T-helper 2 cell treated with Interferon-gamma antibody and Interleukin-4, amounts not matched to agents 5 μg/mL and 100 μg/mL, for 36 hours (primary cell): Measurements from ENCODE around the gene PADI6.
A peak's percentile ranks its signal among the peaks of the same experiment; 100 is the strongest.

Experiments used
- DNase-seq: peaks from one replicate; pipeline ENCODE4 v3.0.0; 2021; ENCODE audit warnings: low spot score
- H3K27ac Mint-ChIP-seq: one replicate; pipeline ENCODE4 v1.8.0; 2021; ENCODE audit warnings: mild to moderate bottlenecking, mixed read lengths
- H3K27me3 Mint-ChIP-seq: one replicate; pipeline ENCODE4 v1.8.0; 2021; ENCODE audit warnings: low read depth, mixed read lengths
- H3K36me3 Mint-ChIP-seq: one replicate; pipeline ENCODE4 v1.8.0; 2021; ENCODE audit warnings: low read depth, mixed read lengths
- H3K4me1 Mint-ChIP-seq: one replicate; pipeline ENCODE4 v1.8.0; 2021; ENCODE audit warnings: low read depth, mixed read lengths
- H3K4me3 Mint-ChIP-seq: one replicate; pipeline ENCODE4 v1.8.0; 2022; ENCODE audit warnings: mild to moderate bottlenecking, moderate library complexity, mixed read lengths
- H3K9me3 Mint-ChIP-seq: one replicate; pipeline ENCODE4 v1.8.0; 2021; ENCODE audit warnings: mixed read lengths

Gene PADI6

DNA sequence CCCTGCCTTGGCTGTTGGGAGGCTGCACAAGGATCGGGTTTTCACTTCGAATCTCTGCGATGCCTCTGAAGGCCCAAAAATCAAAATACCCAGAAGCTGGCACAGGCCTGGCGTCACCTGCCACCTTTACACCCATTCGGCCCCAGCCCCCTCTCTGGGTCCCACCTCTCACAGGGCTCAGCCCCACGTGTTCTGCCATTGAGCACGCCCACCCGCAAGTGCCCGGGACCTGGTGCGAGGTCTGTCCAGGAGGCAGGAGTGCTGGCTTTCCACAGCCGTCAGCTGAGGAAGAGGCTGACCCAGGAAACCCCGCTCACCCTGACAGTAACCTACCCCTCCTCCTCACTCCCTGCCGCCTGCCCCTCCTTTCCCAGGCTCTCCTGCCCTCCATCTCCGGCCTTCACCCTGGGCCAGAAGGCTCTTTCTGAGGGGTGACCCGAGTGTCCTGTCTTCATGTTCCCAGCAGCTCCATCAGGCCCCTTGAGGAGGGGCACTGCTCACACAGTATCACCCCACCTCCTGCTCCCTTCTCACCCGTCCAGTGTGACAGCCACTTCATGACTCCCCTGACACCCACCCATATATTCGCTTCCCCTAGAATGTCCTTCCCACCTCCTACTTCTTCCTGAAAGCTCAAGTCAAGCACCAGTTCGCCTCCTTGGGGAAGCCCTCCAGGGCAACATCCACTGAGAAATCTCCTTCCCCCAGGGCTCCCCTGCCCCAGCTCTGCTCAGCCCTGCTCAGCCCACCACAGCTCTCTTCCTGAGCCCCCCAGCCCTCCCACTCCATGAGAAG, 54.0 kb downstream of the PADI6 start:
- Mint-ChIP-seq H3K27me3 (no peaks in the 10 kb centered on the region), H3K27ac (no peak overlapping the region), H3K9me3 (no peaks in the 10 kb centered on the region), H3K4me3 (no peak overlapping the region), H3K4me1 (no peaks in the 10 kb centered on the region), H3K36me3 (peaks cover 59% of the 10 kb centered on the region)
- no peak for DNase-seq

DNA sequence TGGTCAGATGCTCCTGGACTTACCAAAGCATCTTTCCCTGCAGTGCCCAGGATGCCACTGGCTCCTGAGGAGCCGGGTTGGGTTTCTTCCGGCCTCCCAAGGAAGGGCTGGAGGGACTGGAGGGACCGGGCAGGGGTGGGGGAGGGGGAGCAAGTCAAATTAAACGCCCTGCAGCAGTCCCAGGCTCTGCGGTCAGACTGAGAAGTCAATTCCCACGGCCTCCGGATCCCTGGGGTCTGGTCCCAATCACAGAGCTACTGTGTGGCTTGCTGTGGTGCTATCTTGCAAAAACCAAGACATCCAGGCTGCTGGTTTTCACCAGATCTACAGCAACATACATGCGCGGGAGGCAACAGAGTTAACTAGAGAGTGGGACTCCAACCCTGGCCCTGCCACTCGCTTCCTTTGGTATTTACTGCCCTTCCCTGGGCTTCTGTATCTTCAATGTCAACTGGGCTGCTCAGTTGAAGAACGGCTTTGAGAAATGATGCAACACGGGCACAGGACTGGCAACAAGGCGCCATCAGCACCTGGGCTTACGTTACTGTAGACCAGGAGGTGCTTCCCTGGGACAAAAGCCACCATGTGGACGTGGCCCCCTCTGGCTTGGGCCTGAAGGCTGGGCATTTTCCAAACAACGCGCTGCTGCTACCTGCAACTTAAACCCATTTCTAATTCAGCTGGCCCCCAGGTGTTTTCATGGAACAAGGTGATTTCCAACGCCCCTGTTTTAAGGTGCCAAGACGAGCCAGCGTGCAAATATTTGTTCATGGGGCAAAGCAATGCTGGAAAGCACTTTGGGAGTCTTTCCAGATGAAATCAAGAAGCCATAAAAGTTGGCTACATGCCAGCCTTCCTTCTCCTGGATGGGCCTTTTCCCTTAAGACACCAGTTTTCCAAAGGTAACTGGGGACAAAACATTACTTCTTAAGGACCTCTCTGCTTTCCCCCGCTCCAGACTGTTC, 56.0 kb downstream of the PADI6 start:
- peaks cover 58% of the 10 kb centered on the region for H3K36me3 Mint-ChIP-seq
- no peak overlapping the region for H3K27ac Mint-ChIP-seq

DNA sequence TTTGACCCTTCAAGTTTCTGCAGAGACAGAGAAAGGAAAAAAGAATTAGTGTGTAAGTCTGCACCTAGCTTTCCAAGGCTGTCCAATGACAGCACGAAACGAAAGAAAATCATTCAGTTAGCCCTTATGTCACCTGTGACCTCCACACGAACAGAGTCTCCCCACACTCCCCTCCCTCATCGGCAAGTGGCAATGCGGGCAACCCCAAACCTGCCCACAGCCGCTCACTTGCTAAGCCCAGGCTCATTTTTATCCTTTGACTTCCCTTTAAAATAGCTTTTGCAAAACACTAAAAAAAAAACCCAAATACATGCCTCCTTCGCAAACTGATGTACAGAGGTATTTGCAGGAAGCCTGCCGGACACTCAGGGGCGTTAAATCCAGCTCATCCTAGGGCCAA, 57.2 kb downstream of the PADI6 start:
- Mint-ChIP-seq H3K9me3 (no peaks in the 10 kb centered on the region), H3K36me3 (peaks cover 53% of the 10 kb centered on the region), H3K4me1 (peaks cover 2% of the 10 kb centered on the region), H3K4me3 (no peak overlapping the region), H3K27ac (no peak overlapping the region), H3K27me3 (no peaks in the 10 kb centered on the region)
- no peak for DNase-seq

More for the DNA sequence above, 56.0 kb downstream of the PADI6 start:
- Mint-ChIP-seq H3K9me3 (no peaks in the 10 kb centered on the region), H3K4me1 (peaks cover 2% of the 10 kb centered on the region), H3K27me3 (no peaks in the 10 kb centered on the region), H3K4me3 (no peak overlapping the region)
- DNase-seq, result no peak

- no peaks in the 10 kb centered on the region for H3K27me3 Mint-ChIP-seq
- no peaks in the 10 kb centered on the region for H3K9me3 Mint-ChIP-seq
- no peak overlapping the region for H3K27ac Mint-ChIP-seq
- peaks cover 20% of the 10 kb centered on the region for H3K4me1 Mint-ChIP-seq
- no peak overlapping the region for H3K4me3 Mint-ChIP-seq
- no peak for DNase-seq
- peaks cover 44% of the 10 kb centered on the region for H3K36me3 Mint-ChIP-seq
Observed at GRCh38 chr1:17432412-17432811, 60.4 kb downstream of the PADI6 start.

- Mint-ChIP-seq H3K9me3 (no peaks in the 10 kb centered on the region), H3K27me3 (no peaks in the 10 kb centered on the region), H3K4me3 (no peak overlapping the region), H3K4me1 (peaks cover 20% of the 10 kb centered on the region), H3K27ac (no peak overlapping the region), H3K36me3 (peaks cover 44% of the 10 kb centered on the region)
- no peak for DNase-seq
Observed at GRCh38 chr1:17433261-17433660, 61.3 kb downstream of the PADI6 start.

DNA sequence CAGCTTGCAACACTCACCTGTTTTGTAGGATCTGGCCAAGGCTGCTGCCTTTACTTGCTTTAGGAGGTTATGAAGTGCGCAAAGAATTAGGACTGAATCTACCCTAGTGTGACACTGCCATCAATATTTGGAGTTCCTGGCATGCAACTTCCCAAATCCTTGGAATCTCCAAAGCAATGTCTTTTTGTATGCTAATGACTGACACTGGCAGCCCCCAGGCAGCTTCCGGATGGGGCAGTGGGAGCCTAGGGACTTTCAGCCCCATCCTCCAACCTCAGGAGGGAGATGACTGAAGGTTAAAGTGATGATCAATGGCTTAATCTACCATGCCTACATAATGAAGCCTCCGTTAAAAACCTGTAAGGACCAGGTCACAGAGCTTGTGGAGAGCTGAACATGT, 62.0 kb downstream of the PADI6 start:
- no peak overlapping the region for H3K27ac Mint-ChIP-seq
- no peaks in the 10 kb centered on the region for H3K9me3 Mint-ChIP-seq

DNA sequence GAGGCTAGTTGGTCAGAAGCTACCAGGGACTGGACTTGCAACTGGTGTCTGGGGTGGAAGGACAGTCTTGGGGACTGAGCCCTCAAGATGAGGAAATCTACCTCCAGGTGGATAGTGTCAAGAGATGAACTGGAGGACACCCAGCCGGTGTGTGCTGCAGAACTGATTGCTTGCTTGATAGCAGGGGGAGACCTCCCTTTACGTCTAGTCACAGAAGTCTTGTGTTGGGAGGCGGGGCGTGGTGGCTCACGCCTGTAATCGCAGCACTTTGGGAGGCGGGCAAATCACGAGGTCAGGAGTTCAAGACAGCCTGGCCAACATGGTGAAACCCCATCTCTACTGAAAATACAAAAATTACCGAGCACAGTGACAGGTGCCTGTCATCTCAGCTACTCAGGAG, 62.6 kb downstream of the PADI6 start:
- no peak overlapping the region for H3K27ac Mint-ChIP-seq
- H3K4me3 Mint-ChIP-seq, result no peak overlapping the region
- no peaks in the 10 kb centered on the region for H3K27me3 Mint-ChIP-seq
- H3K36me3 Mint-ChIP-seq, result peaks cover 37% of the 10 kb centered on the region
- no peak for DNase-seq
- H3K9me3 Mint-ChIP-seq, result no peaks in the 10 kb centered on the region
- peaks cover 20% of the 10 kb centered on the region for H3K4me1 Mint-ChIP-seq

More for the DNA sequence above, 62.0 kb downstream of the PADI6 start:
- peaks cover 40% of the 10 kb centered on the region for H3K36me3 Mint-ChIP-seq
- no peak for DNase-seq
- no peak overlapping the region for H3K4me3 Mint-ChIP-seq
- no peaks in the 10 kb centered on the region for H3K27me3 Mint-ChIP-seq
- peaks cover 20% of the 10 kb centered on the region for H3K4me1 Mint-ChIP-seq

DNA sequence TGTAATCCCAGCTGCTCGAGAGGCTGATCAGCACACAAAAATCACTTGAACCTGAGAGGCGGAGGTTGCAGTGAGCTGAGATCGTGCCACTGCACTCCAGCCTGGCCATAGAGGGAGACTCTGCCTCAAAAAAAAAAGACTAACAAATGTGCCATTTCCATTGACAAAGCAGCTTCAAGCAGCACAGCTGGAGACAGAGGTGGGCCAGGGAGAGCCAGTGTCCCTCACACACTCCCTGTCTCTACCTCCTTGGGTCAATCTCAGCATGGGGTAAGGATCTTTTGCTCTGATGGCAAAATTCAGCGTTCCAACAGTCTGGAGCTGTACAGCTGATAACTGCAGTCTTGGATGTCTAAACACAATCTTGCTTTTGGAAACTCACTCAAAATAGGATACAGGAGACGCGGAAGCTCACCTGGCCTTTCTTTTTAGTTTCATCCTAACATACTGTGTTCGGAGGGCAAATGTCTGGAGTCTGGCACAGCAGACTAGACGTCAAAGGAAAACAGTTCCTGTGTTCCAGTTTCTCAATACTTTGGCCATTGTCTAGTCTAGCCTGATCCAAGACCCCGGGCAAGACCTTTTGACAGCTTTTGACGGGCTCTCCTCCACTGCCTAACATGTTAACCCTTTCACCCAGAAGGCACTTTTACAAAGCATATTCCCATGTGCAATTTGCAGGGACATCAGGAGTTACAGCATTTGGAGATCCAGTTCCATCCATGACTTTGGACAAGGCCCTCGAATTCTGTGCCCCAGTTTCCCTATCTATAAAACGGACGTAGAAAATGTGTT, 64.6 kb downstream of the PADI6 start:
- peak overlapping the region; percentile 69 for H3K27ac Mint-ChIP-seq
- peak overlapping the region; percentile 79 for H3K4me3 Mint-ChIP-seq
- no peak for DNase-seq
- H3K36me3 Mint-ChIP-seq, result peaks cover 31% of the 10 kb centered on the region
- H3K4me1 Mint-ChIP-seq, result peaks cover 36% of the 10 kb centered on the region
- no peaks in the 10 kb centered on the region for H3K9me3 Mint-ChIP-seq
- H3K27me3 Mint-ChIP-seq, result no peaks in the 10 kb centered on the region

DNA sequence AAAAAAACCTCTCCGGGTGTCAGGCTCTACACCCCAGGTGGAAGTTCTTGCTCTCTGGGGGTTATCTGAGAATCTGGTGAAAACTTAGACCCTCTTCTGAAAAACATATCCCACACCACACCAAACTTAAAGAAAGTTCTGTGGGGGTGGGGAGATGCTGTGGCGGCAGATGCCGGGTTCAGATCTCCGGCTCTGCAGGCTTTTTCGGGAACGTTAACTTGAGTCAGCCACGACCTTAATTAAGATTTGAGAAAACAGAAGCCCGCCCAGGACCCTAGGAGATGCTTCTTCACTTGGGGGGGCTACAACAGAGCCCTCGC, 65.2 kb downstream of the PADI6 start:
- peak overlapping the region; percentile 79 for H3K4me3 Mint-ChIP-seq
- H3K36me3 Mint-ChIP-seq, result peaks cover 27% of the 10 kb centered on the region
- H3K27ac Mint-ChIP-seq, result peak overlapping the region; percentile 69
- no peaks in the 10 kb centered on the region for H3K9me3 Mint-ChIP-seq
- peaks cover 40% of the 10 kb centered on the region for H3K4me1 Mint-ChIP-seq
- H3K27me3 Mint-ChIP-seq, result no peaks in the 10 kb centered on the region
- no peak for DNase-seq

GRCh38 chr1:17437580-17438317, 65.8 kb downstream of the PADI6 start:
- H3K9me3 Mint-ChIP-seq, result no peaks in the 10 kb centered on the region
- H3K36me3 Mint-ChIP-seq, result peaks cover 25% of the 10 kb centered on the region
- peak; percentile 65 for DNase-seq
- peak overlapping the region; percentile 69 for H3K27ac Mint-ChIP-seq
- peaks cover 40% of the 10 kb centered on the region for H3K4me1 Mint-ChIP-seq
- no peaks in the 10 kb centered on the region for H3K27me3 Mint-ChIP-seq
- peak overlapping the region; percentile 79 for H3K4me3 Mint-ChIP-seq

GRCh38 chr1:17438318-17439249, 66.6 kb downstream of the PADI6 start:
- H3K36me3 Mint-ChIP-seq, result peaks cover 23% of the 10 kb centered on the region
- H3K9me3 Mint-ChIP-seq, result no peaks in the 10 kb centered on the region
- DNase-seq, result peak; percentile 84
- H3K27me3 Mint-ChIP-seq, result no peaks in the 10 kb centered on the region
- H3K27ac Mint-ChIP-seq, result peak overlapping the region; percentile 99
- H3K4me1 Mint-ChIP-seq, result peaks cover 44% of the 10 kb centered on the region
- H3K4me3 Mint-ChIP-seq, result peak overlapping the region; percentile 98

DNA sequence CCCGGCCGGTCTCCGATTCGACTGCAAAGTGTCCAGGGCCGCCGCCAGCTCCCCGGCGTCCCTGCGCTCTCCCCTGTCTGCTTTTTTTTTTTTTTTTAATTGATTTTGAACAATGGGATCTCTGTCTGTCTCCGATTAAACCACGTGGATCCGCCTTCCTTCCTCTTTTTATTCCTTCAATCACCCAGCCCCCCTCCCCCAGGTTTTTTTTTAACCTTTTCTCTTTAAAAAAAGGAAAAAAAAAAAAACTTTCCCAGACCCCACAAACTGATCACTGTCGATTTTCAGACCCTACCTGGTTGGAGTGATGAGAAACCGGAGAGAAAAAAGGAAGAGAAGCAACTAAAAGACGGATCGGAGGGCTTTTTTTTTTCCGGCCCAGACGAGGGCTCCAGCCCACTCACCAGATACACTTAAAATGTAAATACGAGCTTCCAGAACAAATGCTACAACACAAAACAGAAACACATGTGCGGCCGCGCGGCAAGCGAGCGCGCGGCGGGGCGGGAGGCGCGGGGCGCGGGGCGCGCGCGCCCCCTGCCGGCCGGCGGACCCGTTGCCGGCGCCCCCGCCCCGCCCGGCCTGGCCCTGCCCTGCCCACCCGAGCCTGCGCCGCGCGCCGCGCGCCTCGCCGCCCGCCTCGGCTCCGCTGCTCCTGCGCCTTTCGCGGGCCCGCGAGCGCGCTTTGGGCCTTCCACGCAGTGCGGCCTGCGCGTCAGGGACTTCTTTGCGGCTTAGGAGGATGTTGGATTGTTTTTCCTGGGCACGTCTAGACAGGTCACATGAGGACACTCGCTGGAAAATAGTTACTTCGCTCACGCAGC, 67.5 kb downstream of the PADI6 start, which contains the start of gene RCC2:
Gene RCC2 (minus strand): TSS at position 428 of the 824 bp plus-strand sequence. CDS start 1,163 bp downstream, outside the sequence.
- H3K36me3 Mint-ChIP-seq, result peaks cover 17% of the 10 kb centered on the region
- H3K9me3 Mint-ChIP-seq, result no peaks in the 10 kb centered on the region
- H3K27me3 Mint-ChIP-seq, result no peaks in the 10 kb centered on the region
- H3K27ac Mint-ChIP-seq, result peak within 1 kb of the TSS; percentile 99
- peak; percentile 73 for DNase-seq
- H3K4me3 Mint-ChIP-seq, result peak within 1 kb of the TSS; percentile 98
- peaks cover 44% of the 10 kb centered on the region for H3K4me1 Mint-ChIP-seq
